Skeletal muscle tissue (tissue), 4 donors: Measurements from ENCODE around the gene BRCC3. TPM values are rescaled to one million over a fixed set of nuclear protein-coding genes. Genes with fewer than 3 reads are reported as not detected.
"Not testable (repeated sequence)": the region's sequence is repeated elsewhere in the genome, so short reads cannot be mapped to it uniquely, and the experiment has no call there.

Experiments used
- H3K27ac ChIP-seq: one replicate; pipeline ENCODE4 v1.7.0; 2013; ENCODE audit warnings: mild to moderate bottlenecking, low read depth, low read length, inconsistent platforms
- H3K27me3 ChIP-seq, 3 donors: one replicate each; pipeline ENCODE4 v1.7.0; 2013; ENCODE audit warnings: low read length in 3 of 3; ENCODE audit not compliant: control insufficient read depth in 3 of 3, insufficient read depth in 3 of 3
- H3K36me3 ChIP-seq, 3 donors: one replicate each; pipeline ENCODE4 v1.7.0; 2013; ENCODE audit warnings: low read length in 3 of 3; ENCODE audit not compliant: control insufficient read depth in 3 of 3, insufficient read depth in 3 of 3
- H3K4me1 ChIP-seq, 3 donors: one replicate each; pipeline ENCODE4 v1.7.0; 2013; ENCODE audit warnings: low read length in 3 of 3, mild to moderate bottlenecking in 3 of 3; ENCODE audit not compliant: control insufficient read depth in 3 of 3, insufficient read depth in 3 of 3
- H3K4me3 ChIP-seq, 3 donors: one replicate each; pipeline ENCODE4 v1.7.0; 2013; ENCODE audit warnings: low read length in 3 of 3
- H3K9ac ChIP-seq, 3 donors: one replicate each; pipeline ENCODE4 v1.7.0; 2013; ENCODE audit warnings: low read length in 3 of 3, mild to moderate bottlenecking in 3 of 3, moderate library complexity in 2 of 3, low read depth in 1 of 3
- H3K9me3 ChIP-seq, 3 donors: one replicate each; pipeline ENCODE4 v1.7.0; 2013; ENCODE audit warnings: low read length in 3 of 3; ENCODE audit not compliant: control insufficient read depth in 3 of 3
- total RNA-seq: library from RNA; depleted of rRNA; stranded (reverse); fragments of >200 nt; gene quantifications from one replicate; pipeline ENCODE4 v1.2.3, GENCODE V29; 2014
- donor health status: Osteomylitis.

BRCC3 gene
- total RNA-seq, 1 donor from 2014 or later, result 4.2 TPM

GRCh38 chrX:155134255-155134654 is 62.9 kb downstream of the BRCC3 start:
- H3K9me3 ChIP-seq, result no peaks in the 10 kb centered on the region
- H3K27me3 ChIP-seq, result no peaks in the 10 kb centered on the region
- no peaks in the 10 kb centered on the region for H3K4me1 ChIP-seq
- H3K36me3 ChIP-seq, result no peaks in the 10 kb centered on the region
- H3K4me3 ChIP-seq, result no peak overlapping the region
- H3K27ac ChIP-seq, result no peak overlapping the region
- H3K9ac ChIP-seq, result no peak overlapping the region

DNA sequence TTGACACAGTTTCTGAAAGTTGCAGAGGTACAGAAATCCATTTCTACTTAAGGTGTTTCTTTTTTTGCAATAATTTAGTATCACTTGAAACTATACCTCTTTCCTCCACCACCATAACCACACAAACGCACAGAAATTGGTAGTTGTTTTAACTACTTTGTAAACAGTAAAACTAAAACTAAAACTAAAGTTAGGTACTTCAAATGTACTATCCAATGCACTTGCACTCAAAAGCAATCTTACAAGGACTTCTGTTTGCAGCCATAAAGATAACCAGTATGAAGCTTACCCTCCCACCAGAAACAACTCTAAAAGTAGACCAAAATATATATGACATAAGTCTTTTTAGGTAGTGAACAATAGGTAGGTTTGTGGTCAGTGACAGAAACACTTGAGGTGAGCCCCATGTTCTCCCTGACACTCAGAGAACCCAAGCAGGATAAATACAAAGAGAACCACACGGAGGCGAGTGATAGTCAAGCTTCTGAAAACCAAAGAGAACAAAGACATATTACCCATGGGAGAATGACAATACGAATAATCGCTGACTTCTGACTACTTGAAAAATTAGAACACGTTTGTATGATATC is 72.7 kb downstream of the BRCC3 start:
- H3K27ac ChIP-seq, result no peak overlapping the region

GRCh38 chrX:155144926-155145325 is 73.6 kb downstream of the BRCC3 start:
- Histone ChIP-seq H3K27me3 (no peaks in the 10 kb centered on the region), H3K4me1 (no peaks in the 10 kb centered on the region), H3K27ac (no peak overlapping the region), H3K9me3 (no peaks in the 10 kb centered on the region), H3K4me3 (no peak overlapping the region), H3K9ac (no peak overlapping the region), H3K36me3 (no peaks in the 10 kb centered on the region)

More for the DNA sequence above, 72.7 kb downstream of the BRCC3 start:
- Histone ChIP-seq H3K27me3 (no peaks in the 10 kb centered on the region), H3K9ac (no peak overlapping the region), H3K36me3 (no peaks in the 10 kb centered on the region), H3K4me3 (no peak overlapping the region), H3K4me1 (no peaks in the 10 kb centered on the region), H3K9me3 (no peaks in the 10 kb centered on the region)

- not testable (repeated sequence) for H3K9me3 ChIP-seq, H3K4me3 ChIP-seq, H3K4me1 ChIP-seq, H3K36me3 ChIP-seq, H3K27ac ChIP-seq, H3K27me3 ChIP-seq, H3K9ac ChIP-seq
Measured at GRCh38 chrX:155147612-155148011, 76.3 kb downstream of the BRCC3 start.

DNA sequence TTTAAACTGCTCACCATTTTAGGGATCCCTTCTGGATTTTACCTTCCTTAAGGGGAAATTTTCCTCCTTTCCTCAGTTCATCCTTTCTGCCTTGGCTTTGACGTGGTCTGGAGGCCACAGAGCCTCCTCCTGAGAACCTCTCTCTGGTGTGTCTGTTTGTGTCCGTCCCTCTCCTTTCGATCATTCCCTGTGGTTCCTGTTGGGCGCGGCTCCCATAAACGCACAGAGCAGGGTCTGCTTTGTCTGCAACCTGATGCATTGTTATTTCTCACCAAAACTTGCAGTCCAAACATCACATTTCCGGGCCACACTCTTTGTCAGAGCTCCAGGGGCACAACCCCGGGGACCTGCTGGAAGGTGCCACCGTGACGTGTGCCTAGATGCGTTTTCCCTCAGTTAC is 76.9 kb downstream of the BRCC3 start:
- not testable (repeated sequence) for H3K4me3 ChIP-seq, H3K27ac ChIP-seq, H3K9ac ChIP-seq, H3K36me3 ChIP-seq, H3K4me1 ChIP-seq, H3K27me3 ChIP-seq, H3K9me3 ChIP-seq

GRCh38 chrX:155148724-155149537 is 77.6 kb downstream of the BRCC3 start:
- Histone ChIP-seq H3K36me3 (no peaks in the 10 kb centered on the region), H3K4me1 (no peaks in the 10 kb centered on the region), H3K4me3 (no peak overlapping the region), H3K27ac (no peak overlapping the region), H3K9me3 (no peaks in the 10 kb centered on the region), H3K9ac (no peak overlapping the region), H3K27me3 (no peaks in the 10 kb centered on the region)

DNA sequence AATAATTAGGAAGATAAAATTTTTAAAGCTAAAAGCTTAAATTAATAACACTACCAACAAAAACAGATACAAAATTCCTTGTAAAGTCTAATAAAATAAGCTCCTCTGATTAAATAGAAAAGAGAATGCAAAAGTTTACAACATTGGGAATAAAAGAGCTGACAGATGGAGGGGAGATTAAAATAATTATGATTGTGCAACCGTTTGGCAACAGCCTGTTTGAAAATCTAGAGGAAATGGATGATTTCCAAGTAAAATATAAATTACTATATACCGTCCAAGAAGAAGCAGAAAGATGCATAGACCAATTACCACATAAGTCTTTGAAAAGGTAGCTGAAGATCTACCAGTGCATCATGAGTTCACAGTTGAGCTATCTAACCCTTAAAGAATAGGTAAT is 98.6 kb downstream of the BRCC3 start:
- Histone ChIP-seq H3K36me3 (no peaks in the 10 kb centered on the region), H3K27ac (no peak overlapping the region), H3K4me1 (no peaks in the 10 kb centered on the region), H3K9ac (no peak overlapping the region), H3K27me3 (no peaks in the 10 kb centered on the region), H3K9me3 (no peaks in the 10 kb centered on the region), H3K4me3 (no peak overlapping the region)

Other genes with a start within 250 kb of the BRCC3 start
- gene SMIM9, start 236.8 kb upstream of the BRCC3 start, total RNA-seq, result not detected
- gene F8A1, start 185.2 kb upstream of the BRCC3 start, total RNA-seq, result 2.6 TPM
- gene F8, start 48.8 kb upstream of the BRCC3 start, total RNA-seq, result 4.2 TPM
- 45.9 TPM for gene FUNDC2, start 44.7 kb upstream of the BRCC3 start, total RNA-seq
- gene CMC4, start 372 bp upstream of the BRCC3 start, total RNA-seq, result 6.8 TPM
- 20.9 TPM for gene MTCP1, start 372 bp upstream of the BRCC3 start, total RNA-seq
- gene VBP1, start 145.0 kb downstream of the BRCC3 start, total RNA-seq, result 47.0 TPM
- gene RAB39B, start 193.0 kb downstream of the BRCC3 start, total RNA-seq, result under 0.01 TPM